GM18499 (cell line): ENCODE measurements around the gene SGMS1.
"Not testable (repeated sequence)": the region's sequence is repeated elsewhere in the genome, so short reads cannot be mapped to it uniquely, and the experiment has no call there.

Experiments used
- ATAC-seq: cut with Tn5 transposase; IDR thresholded peaks from one replicate; pipeline ENCODE4 v1.9.1; 2021; ENCODE audit warnings: moderate number of reproducible peaks; ENCODE audit not compliant: insufficient read depth, unreplicated experiment

Gene SGMS1

DNA sequence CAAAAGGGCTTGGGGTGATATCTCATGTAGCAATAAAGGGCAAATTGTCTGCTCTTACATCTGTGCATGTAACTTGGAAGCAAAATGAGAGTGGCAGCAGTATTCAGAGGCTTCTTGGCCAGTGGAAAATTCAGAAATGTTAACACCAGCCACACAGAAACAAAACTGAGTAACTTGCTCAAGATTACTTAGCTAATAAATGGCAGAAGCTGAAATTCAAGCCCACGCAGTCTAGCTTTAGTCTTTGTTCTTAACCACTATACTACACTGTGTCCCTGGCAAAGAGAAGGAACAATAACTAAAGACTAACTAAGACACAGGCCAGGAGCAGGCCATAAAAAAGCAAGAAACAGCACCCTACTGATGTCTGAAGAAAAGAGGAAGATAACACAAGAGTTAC lies 186.5 kb downstream of the SGMS1 start:
- no peak for ATAC-seq

- no peak for ATAC-seq
Measured at GRCh38 chr10:50436805-50437204, 187.0 kb downstream of the SGMS1 start.

- ATAC-seq: peak; percentile 34
Measured at GRCh38 chr10:50432211-50433009, 191.3 kb downstream of the SGMS1 start.

DNA sequence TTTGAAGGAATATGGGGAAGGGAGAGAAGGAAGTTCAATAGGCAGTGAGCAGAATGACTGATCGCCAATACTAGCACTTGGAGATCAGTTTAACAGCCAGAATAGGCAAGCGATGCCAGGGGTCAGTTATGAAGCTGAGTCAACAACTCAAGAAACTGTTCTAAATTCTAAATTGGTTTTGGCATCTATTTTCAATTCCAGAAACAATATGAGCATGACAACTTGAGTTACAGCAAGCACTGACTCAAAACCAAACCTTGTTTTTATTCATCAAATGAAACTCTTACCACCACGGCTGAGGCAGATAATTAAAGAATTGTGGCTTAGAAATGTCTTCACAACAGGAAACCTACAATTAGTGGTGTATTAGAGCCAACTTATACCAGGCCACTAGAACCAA lies 192.0 kb downstream of the SGMS1 start:
- peak; percentile 85 for ATAC-seq

DNA sequence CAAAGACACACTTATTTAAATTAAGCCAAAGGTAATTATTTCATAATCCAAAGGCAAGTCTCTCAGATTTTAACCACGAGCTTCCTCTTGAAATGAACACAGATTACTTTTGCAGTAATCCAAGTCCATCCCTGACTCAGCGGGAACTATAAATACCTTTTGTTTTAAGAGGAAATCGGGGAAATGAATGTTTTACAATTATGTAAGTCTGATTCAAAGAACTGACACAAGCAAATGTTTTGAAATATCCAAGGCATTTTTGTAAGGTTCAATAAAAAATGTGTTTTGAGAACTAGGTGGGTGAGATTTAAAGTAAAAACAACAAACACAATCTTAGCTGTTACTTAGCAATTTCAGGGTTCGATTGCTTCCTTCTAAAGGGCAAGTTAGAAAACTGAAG lies 192.6 kb downstream of the SGMS1 start:
- no peak for ATAC-seq

GRCh38 chr10:50426485-50426884 lies 197.3 kb downstream of the SGMS1 start:
- ATAC-seq: no peak

DNA sequence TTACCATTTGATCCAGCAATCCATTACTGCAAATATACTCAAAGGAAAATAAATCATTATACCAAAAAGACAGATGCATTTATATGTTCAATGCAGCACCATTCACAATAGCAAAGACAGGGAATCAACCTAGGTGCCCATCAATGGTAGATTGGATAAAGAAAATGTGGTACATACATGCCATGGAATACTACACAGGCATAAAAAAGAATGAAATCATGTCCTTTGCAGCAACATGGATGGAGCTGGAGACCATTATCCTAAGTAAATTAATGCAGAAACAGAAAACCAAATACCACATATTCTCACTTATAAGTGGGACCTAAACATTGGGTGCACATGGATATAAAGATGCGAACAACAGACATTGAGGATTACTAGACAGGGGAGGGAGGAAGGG lies 198.5 kb downstream of the SGMS1 start:
- not testable (repeated sequence) for ATAC-seq

DNA sequence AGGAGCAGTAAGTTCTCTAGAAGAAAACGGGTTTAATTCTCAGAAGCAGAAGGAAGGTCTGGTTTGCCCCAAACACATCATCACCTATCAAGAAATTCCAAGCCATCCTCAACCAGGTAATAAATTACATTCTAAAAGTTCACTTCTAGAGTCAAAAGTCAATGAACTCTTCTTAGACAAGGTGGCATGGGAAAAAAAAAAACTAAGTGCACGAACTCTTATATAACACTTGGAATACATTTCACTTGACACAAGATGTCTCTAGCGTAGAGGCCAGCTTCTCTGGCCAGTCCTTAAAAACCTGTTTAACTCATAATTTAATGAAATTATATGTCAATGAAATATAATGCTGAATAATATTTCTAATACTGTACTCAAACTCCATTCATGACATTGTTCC lies 200.3 kb downstream of the SGMS1 start:
- no peak for ATAC-seq

GRCh38 chr10:50422259-50422658 lies 201.5 kb downstream of the SGMS1 start:
- ATAC-seq: no peak

DNA sequence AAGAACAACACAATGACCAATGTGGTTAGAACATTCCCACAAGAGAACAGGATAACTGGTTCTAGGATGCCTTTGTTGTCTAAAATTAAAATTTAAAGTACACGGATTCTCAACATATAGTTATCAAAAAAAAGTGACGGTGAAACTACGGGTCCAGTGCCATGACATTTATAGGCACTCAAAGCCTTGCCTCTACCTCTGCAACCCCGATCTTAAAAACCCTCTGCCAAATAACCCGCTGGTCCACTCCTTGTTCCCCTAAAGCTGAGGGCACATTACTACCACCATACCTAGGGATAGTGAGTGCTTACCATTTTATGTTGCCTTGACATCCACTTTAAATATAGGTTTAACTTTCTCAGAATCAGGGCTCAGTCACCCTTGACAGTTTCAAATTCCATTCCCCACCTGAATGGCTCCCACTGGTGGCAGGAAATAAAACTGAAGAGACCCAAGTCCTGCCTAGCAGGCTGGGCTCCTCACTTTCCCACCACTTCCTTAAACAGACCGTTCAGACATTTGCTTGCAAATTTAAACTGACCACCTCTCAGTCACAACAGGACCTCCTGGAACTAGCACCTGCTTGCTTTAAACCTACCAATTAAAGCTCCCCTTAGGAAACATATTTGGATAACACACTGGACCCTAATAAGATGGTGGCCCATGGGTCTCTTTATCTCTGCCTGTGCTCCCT lies 202.6 kb downstream of the SGMS1 start:
- no peak for ATAC-seq

- no peak for ATAC-seq
Measured at GRCh38 chr10:50420196-50420595, 203.6 kb downstream of the SGMS1 start.

DNA sequence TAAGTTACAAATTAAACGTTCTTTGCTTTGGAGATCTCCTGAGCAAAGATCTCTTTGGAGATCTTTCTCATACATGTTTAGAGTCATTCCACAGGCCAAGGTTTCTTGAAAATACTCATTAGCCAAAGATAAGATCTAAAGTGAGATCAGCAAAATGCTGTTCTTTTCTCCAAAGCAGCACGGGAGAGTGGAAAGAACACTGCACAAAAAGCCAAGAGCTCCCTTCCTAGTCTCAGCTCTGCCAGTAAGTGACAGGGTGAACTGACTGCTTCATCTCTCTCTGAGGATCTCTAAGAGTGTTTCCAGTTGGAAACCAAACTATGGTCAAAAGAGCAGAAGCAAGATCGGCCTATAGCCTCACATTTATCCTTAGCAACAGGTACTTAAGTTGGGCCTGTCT lies 204.0 kb downstream of the SGMS1 start:
- no peak for ATAC-seq

- ATAC-seq: no peak
Measured at GRCh38 chr10:50419091-50419490, 204.7 kb downstream of the SGMS1 start.

- ATAC-seq: peak; percentile 73
Measured at GRCh38 chr10:50417886-50418830, 205.6 kb downstream of the SGMS1 start.

DNA sequence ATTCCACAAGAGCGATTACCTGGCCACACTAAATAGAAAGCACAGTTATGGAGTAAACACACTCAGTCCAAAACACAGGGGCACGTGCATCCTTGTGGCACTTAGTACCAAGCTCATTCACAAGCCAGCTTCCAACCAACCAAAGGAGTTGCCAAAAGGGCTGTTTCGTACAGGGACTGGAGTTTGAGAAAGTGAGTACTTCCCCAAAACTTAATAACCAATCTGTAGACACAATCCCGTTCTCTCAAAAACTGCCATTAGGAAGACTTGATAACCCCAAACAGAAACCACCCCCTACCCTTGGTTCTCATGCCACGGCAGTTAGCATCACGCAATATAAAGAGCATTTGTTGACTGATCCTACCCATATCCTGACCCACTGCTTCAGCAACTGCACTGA lies 206.3 kb downstream of the SGMS1 start:
- ATAC-seq: peak; percentile 9

- ATAC-seq: no peak
Measured at GRCh38 chr10:50416881-50417280, 206.9 kb downstream of the SGMS1 start.

DNA sequence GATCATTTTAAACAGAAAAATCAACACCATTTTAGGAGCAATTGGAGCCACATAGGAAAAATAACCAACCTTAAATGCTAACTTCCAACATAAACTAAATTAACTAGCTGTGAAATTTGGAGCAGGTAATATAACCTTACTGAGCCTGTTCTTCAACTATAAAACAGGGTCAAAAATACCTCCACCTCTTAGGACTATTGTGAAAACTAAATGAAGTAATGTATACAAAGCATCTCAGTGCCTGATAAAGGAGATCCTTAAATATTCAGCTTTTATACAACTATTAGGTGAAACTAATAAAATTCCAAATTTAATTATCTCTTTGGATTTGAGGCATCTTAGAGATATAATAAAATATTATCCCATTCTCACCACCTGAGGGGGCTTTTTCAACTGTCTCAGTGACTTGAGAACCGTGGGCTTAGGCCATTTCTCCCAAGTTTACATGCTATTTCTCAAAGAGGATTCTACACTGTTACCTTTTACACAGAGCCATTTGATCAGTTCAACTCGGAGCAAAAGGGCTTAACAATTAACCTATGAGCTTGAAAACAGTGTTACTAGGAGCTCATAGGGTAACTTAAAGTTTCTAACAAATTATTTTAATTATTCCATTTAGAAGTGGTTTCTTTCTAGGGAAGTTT lies 207.5 kb downstream of the SGMS1 start:
- ATAC-seq: no peak

DNA sequence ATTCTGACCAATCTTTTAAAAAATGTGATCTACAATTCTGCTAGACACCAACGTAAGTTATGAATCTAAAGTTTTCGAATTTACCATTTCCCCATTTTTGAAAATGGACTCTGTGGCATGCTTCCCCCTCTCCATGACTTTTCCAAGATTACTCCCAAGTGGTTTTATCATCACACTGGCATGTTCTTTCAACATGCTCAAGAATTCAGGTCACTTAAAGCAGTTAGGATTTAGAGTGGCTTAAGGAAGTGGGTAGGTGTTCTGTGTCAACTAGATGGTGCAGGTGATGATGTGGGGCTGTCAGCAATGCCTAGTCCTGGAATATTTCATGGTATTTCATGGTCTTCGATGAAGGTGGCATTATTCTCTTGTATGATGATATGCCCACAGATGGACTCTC lies 208.5 kb downstream of the SGMS1 start:
- no peak for ATAC-seq

DNA sequence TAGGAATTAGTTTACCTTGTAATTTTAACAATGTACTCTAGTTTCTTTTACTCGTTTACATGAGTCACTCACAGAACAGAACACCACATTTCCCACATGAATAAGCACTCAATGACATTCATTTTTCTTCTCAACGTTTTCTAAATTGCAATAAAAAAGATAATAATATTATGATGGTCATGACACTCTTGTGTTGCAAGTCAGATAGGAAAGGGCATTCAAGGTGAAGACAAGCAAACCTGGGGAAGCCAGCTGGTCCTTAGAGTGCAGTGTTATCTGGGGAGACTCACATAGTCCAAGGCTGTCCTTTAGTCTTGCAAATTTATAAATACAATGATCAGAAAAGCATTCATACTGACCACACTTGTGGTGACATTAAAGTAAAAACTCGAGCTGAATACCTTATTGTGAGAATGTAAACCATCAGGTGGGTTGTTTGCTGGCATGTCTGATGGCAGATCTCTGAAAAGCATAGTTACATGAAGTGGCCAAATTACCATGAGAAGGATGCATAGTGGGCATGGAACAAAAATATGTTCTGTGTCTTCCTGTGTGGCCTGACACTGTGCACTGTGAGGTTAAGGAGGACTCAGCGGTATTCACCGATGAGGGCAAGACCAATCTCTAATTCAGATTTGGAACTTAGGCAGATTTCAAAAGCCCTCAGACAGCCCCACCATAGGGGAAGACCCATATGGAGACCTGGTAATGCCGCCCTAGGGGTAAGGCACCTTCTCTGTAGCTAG lies 213.5 kb downstream of the SGMS1 start:
- ATAC-seq: no peak
